ENCODE data around the gene MFGE8.

The MFGE8 gene

DNA sequence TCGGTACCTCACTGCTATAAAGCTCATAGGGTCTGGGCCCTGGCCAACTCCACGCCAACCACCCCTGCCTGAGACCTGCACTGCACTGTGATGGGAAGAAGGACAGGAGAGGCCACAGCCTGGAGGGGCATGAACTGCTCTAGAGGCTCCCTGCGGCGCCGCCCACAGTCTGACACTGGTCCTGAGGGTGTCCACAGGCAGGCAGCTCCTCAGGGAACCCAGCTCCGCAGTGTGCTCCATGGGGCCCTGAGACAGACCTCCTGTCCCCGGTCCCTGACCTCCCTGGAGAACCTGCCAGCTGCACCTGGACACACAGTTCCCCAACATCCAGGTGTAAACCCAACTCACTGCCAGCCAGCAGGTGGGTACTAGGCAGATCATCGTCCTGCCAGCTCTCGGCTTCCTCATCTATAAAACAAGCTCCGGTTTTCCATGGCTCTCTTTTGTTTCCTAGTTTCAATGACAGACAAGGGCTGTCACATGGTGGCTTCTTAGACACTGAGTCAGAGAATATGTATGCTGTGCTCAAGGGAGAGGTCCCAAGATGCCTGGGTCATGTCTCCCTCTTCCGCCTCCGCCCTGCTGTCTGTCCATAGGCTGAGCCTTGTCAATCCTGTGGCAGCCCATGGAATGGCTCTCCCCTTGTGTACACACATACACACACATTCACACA, 12.7 kb downstream of the MFGE8 start:
- no peak for DNase-seq
- no peak for ATAC-seq

DNA sequence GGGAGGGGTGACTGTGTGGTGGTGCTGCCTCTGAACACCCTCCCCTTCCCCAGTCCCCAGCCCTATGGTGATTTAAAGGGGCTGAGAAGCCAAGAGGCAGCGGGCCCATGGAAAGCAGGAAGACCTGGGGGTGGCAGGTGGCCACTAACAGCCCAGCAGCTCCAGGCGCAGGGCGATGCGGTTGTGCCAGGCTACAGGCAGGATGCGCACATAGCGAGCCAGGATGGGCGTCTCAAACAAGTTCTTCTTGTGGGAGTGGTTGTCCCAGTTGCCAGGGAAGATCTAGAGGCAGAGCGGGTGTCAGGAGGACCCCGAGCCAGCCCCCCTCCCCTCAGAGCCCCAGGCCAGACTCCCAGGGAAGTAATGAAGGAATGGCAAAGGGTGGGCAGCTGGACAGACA, 13.9 kb downstream of the MFGE8 start:
- DNase-seq (no peak), ATAC-seq (no peak)

GRCh38 chr15:88898736-88899135, 14.4 kb downstream of the MFGE8 start:
- no peak for DNase-seq
- ATAC-seq, result no peak

DNA sequence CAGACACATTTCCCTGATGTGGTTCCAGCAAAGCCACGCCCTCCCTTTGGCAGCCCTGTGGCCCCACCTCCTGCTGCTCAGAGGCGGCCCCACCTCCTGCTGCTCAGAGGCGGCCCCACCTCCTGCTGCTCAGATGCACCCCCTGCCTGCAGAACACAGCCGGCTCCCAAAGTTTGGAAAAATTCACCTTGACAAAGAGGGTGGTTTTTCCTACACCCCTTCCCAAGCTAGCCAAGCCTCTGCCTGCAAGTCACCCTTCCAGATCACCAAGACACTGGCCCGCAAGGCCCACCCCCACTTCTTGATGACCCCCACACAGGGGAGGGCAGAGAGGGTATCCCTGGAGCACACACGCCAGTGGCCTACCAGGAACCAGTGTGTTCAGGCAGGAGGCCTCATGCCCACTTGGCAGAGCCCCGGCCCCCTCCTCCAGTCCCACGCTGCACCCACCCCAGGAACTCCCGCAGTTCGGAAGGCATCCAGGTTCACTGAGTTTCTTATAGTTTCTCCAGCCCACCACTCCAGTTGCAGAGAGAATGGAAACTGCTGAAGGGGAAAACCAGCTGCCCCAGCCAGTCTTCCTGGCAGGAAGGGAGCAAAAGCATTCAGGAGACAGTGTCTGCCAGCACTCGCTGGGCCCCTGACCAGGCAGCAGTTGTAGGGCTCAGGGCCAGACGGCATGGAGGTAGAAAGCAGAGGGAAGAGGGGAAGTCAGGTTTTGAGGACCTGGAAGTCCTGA, 15.6 kb downstream of the MFGE8 start:
- ATAC-seq, result peak; percentile 88
- peak; percentile 84 for DNase-seq

DNA sequence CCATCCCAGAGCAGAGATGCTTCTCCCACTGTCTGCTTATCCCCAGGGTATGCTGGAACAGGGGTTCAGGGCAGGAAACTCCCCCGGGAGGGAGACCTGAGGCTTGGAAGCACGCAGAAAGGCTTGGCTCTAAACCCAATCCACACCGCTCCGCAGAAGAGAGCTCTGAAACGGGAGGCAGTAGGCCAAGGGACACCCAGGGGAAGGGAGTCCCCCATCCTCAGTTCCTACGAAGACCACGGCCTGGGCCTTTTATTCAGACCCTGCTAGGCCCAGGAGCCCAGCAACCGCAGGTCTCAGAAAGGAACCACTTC, 16.1 kb downstream of the MFGE8 start:
- ATAC-seq, result peak; percentile 12
- no peak for DNase-seq

GRCh38 chr15:88896333-88897033, 16.7 kb downstream of the MFGE8 start:
- ATAC-seq (no peak), DNase-seq (no peak)

- DNase-seq (peak; percentile 79), ATAC-seq (peak; percentile 73)
Observed at GRCh38 chr15:88894819-88895767, 18.1 kb downstream of the MFGE8 start, which contains the start of gene HAPLN3. Gene HAPLN3 (minus strand): TSS chr15:88895544. CDS start chr15:88887298, 8,246 bp downstream.

DNA sequence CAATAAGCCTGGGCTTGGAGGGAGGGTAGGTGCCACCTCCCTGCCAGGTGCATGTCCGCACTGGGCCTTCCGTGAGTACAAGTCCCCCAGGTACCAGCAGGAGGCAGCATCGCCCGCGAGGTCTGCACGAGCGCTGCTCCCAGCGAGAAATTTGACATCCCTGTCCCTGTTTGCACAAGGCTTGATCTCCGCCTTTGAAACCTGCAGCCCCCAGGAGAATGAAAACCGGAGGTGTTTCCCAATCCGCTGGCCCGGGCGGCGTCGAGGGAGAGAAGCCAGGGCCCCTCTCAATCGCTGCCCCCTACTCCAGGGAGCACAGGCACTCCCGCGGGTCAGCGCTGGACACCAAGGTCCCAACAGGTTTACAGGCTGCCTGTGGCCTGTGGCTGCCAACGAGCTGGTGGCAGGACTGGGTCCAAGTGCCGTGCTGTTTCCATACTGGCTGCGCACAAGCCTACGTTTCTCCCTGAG, 18.8 kb downstream of the MFGE8 start:
- DNase-seq (peak; percentile 89), ATAC-seq (peak; percentile 51)

DNA sequence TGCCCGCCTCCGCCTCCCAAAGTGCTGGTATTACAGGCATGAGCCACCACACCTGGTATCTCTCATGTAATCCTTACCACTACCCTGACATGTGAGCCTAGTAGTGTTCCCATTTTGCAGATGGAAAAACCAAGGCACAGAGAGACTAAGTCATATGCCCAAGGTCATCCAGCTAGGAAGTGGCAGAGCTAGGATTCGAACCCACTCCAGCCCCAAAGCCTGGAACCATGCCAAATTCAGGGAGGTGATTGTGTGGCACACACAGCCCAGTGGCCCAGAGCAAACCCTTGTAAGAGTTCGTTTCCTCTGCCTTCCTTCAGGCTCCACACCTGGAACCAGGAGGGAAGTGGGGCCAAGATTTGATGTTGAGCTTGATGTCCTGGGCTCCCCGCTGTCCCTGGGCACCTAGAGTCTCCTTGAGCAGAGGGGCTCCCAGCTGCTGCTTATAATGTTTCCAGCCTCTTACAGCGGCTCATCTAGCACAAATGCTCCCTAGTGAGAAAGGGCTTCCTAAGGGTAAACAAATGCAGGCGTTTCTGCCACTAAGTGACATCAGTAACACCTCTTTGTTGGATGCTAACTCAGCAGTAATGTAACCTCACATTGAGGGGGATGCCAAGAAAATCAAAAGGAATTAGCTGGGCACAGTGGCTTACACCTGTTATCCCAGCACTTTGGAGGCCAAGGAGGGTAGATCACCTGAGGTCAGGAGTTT, 21.5 kb downstream of the MFGE8 start:
- DNase-seq, result no peak
- ATAC-seq, result no peak

DNA sequence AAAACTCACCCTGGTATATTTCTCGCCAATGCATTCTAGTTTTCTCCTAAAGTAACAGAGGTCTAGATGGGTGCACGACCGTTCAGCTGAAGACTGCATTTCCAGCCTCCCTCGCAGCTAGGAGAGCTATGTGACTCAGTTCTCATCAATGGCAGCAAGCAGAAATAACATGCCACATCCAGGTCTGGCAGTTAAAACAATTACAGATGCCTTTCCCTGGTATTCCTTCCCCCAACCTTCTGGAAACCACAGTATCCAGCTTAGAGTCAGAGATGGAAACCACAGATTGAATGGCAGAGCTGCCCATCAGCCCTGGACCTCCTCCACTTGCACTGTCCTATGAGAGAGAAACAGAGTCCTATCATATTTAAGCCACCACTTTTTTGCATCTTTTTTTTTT, 22.7 kb downstream of the MFGE8 start:
- DNase-seq (no peak), ATAC-seq (no peak)

DNA sequence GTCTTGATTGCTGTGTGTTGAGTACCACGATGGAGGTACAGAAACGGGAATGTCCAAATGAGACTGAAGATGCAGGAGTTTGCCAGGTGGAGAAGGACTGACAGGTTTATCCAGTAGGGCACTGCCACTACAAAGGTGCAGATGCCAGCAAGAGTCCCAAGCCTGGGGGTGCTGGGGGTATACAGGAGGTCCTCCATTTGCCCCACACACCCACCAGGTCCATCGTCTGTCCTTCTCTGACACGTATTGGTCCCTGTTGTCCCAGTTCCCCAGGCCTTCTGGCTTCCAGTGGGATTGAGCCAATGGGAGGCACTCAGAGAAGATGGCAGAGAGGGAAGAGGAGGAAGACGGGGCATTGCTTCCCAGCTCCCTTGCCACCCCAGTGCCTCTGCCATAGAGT, 24.5 kb downstream of the MFGE8 start:
- no peak for ATAC-seq
- no peak for DNase-seq

DNA sequence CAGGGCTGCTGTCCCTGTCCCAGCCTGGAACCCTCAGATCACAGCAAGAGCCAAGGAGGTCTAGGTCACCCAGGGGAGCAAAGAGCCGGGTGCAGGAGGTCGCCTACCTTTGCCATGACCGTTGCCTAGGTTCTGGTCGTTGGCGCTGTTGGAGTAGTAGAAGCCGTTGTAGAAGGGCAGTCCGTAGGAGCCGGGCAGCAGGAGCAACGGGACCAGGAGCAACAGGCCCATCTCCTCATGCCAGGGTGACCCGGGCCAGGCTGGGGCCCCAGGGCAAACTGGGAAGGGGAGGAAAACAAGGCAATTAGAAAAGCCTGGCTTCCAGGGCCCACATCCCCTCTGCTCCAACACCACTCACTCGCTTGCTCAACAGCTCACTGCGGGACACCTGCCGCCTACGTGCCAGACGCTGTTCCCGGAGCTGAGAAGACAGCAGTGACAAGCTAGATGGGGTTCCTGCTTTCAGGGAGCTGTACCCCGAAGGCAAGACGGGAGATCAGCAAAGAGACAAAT, 26.1 kb downstream of the MFGE8 start:
- no peak for ATAC-seq

GRCh38 chr15:88882785-88883184, 30.4 kb downstream of the MFGE8 start:
- DNase-seq (no peak), ATAC-seq (no peak)

More for the DNA sequence above, 26.1 kb downstream of the MFGE8 start:
- DNase-seq, result no peak

DNA sequence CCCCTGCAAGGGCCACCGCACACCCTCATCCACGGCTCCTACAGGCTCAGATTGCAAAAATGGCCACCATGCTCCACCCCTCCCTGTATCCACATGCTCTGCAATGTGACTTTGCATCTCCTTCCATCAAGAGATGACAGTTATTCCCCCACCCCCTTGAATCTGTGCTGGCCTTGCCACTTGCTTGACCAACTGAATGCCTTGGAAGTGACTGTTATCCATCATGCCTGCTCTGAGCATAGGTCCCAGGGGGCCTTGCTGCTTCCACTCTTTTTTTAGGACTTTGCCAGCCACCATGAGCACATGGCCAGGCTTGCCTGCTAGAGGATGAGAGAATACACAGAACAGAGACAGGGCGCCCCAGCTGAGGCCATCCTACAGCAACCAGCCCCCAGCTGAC, 31.4 kb downstream of the MFGE8 start:
- DNase-seq (no peak), ATAC-seq (no peak)

GRCh38 chr15:88880944-88881740, 32.0 kb downstream of the MFGE8 start:
- ATAC-seq, result no peak
- DNase-seq, result no peak

DNA sequence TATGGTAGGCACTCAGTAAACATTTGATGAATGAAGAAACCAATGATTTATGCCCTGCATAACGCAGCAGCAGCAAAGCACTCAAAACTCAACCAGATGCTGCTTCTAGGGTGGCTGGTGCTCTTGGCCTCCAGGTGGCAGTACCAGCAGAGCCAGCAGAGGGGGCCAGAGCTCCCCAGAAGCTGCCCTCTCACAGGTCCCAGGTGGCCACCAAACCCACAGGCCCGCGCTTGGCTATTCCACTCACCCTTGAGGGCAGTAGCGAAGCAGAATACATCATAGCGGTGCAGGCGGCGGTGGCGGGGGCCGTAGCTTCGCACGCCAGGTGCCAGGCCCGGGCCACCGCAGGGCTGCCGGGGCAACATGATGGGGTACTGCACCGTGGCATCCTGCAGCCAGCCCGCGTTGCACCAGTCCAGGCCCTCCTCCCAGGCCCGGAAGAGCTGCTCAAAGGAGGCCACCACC, 34.4 kb downstream of the MFGE8 start:
- ATAC-seq (peak; percentile 63), DNase-seq (peak; percentile 57)

- no peak for ATAC-seq
Observed at GRCh38 chr15:88877906-88878305, 35.3 kb downstream of the MFGE8 start.

DNA sequence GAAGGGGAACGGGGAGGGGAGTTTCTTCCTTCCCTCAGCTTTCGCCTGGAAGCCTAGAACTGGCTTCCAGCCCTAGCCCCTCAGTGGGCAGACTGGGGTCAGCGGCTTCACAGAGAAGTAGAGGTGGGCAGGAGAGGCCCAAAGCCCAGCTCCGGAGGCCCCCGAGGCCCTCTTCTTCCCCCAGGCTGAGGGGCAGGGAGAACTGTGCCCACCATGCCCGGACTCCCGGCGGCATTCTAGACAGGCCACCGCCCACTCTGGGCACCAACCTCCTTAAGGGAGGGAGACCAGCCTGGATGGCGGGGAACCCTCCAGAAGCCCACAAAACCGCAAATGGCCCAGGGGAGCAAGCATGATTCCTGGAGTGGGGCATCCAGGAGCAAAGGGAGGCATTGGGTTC, 35.8 kb downstream of the MFGE8 start:
- DNase-seq, result no peak
- no peak for ATAC-seq

More at GRCh38 chr15:88877906-88878305, 35.3 kb downstream of the MFGE8 start:
- DNase-seq, result no peak

DNA sequence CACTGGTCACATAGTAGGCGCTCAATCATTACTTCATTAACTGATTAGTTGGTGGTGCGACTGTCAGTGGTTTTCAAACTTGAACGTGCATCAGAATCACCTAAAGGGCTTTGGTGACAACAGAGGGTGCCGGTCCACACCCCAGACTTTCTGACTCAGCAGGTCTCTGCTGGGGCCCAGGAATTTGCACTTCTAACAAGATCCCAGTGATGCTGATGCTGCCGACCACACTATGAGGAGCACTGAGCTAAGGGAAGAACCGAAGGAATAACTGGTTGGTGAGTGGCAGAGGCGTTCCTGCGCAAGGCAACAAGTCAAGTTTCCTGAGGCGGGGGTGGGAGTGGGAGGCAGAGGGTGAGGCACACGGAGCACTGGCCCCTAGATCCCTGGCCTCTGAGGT, 36.6 kb downstream of the MFGE8 start:
- no peak for ATAC-seq
- no peak for DNase-seq

DNA sequence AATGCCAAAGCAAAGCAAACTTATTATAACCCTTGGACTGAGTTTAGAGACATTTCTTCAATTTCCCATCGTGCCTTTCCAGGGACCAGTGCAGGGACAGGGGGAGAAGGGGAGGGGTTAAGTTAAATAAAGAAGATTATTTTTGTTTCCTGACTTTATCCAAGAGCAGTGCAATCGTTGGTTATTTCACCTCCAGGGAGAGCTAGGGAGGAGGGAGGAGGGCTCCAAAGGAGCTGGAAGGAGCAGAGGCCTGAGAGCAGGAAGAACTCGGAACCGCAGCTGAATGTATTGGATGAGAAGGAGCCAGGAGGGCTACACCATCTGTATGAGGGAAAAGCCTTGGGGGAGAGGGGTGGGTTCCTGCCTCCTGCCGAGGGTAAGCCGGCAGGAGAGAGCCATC, 38.5 kb downstream of the MFGE8 start:
- no peak for DNase-seq
- ATAC-seq, result no peak
